ENCODE measurements around the gene PTCSC3.
"Not testable (repeated sequence)": the region's sequence is repeated elsewhere in the genome, so short reads cannot be mapped to it uniquely, and the experiment has no call there.

PTCSC3 gene

DNA sequence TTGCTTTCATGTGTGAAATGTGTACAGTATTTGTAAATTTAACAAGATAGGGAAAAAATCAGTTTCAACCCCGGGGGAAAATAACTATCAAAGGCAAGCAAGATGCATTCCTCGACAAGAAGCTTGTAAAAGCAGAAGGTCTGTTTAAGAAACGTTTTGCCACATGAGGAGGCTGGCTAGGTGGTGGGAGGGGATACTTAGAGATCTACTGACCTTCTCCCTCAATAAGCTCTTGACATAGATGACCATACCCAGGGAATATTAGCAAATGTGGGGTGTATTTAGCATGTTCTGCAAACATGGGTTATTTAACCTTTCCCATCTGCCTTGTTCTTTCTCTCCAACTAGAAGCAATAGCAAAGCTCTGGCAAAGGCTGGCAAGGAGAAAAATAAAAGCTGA is 4.9 kb downstream of the PTCSC3 start:
- no peak for DNase-seq

DNA sequence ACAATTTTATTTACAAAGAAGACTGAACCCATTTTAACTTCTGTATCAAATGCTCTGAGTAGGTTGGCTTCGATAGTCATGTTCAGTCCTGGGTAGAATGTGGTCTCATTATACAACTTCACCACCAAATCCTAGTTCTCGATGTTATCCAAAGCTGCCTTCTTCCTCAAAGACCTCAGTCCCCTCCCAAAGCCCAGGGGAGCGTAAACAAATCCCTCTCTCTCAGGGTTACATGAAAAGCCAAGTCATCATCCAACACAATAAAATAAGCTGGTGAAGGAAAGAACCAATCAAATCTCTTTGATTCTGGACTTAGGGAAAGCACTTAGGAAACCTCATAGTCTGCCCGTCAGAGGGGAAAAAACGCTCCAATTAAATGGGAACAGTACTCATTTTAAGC is 9.1 kb downstream of the PTCSC3 start:
- no peak for DNase-seq

DNA sequence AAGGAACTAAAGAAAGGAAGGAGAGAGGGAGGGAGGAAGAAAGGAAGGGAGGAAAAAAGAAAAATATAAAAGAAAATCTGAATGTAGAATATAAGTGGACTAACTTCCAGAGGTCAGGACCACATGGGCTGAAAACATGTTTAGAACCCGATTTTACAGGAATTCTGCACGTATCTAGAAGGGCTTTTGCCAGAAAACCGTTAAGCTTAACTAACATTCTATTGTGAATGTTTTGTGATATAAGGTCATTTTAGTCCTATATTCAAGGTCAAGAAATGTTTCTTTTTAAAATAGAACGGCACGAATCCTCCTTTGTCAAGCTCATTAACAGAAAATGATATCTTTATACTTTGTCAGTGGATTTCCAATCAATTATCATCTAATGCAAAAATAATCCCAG is 13.1 kb downstream of the PTCSC3 start:
- DNase-seq, result no peak

DNA sequence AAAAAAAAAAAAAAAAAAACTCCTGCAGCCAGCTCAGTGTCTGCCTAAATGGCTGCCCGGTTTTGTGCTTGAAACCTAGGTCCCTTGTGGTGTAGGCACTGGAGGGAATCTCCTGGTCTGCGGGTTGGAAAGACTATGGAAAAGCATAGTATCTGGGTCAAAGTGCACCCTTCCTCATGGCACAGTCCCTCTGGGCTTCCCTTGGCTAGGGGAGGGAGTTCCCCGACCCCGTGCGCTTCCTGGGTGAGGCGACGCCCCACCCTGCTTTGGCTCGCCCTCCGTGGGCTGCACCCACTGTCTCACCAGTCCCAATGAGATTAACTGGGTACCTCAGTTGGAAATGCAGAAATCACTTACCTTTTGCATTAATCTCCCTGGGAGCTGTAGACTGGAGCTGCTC is 14.3 kb downstream of the PTCSC3 start:
- DNase-seq, result no peak

DNA sequence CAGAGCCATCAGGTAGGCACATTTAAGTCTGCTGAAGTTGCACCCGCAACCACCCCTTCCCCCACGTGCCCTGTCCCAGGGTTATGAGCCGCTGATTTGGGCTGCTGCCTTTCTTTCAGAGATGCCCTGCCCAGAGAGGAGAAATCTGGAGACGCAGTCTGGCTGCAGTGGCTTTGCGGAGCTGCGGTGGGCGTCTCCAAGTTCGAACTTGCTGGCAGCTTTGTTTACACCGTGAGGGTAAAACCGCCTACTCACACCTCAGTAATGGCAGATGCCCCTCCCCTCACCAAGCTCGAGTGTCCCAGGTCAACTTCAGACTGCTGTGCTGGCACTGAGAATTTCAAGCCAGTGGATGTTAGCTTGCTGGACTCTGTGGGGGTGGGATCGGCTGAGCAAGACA is 14.7 kb downstream of the PTCSC3 start:
- no peak for DNase-seq

DNA sequence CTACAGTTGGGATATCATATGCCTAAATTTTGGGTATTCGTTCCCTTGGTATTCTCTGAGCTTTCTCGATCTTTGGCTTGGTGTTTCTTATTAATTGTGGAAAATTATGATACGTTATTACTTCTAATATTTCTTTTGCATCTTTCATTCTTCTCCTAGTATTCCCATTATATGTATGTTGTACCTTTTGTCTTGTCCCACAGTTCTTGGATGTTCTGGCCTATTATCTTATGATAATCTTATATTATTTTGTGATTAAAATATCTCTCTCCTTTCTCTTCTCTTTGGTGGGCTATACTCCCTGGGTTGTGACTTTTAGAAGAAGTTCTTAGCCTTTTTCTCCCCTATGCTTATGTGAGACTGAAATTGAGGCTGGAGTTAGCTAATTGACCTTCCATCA is 25.2 kb downstream of the PTCSC3 start:
- DNase-seq, result no peak

DNA sequence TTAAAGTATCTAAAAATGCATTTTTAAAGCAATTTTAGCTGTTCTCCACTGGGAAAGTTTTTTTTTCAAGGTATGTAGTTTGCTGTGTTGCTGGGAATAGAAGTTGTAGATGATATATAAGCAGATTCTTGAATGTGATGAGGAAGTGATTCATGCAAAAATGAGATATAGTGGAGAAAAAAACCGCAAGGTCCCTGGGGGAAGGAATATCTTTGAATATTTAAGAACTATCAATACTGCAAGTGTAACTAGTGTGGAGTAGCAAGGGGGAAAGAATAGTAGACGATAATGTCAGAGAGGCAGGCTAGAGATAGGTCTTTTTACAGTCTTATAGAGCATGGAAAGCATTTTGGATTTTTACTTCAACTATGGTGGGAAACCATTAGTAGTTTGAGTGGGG is 42.5 kb downstream of the PTCSC3 start:
- no peak for DNase-seq

DNA sequence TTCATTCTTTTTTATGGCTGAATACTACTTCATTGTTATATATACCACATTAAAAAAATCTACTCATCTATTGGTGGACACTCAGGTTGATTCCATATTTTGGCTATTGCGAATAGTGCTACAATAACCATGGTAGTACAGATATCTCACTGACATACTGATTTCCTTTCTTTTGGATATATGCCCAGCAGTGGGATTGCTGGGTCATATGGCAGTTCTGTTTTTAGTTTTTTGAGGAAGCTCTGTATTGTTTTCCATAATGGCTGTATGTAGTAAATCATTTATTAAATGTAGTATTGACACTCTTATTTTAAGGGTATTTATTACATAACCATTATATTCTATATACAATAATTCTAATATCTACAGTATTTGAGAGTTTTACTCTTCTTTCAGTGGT is 43.7 kb downstream of the PTCSC3 start:
- DNase-seq, result no peak

DNA sequence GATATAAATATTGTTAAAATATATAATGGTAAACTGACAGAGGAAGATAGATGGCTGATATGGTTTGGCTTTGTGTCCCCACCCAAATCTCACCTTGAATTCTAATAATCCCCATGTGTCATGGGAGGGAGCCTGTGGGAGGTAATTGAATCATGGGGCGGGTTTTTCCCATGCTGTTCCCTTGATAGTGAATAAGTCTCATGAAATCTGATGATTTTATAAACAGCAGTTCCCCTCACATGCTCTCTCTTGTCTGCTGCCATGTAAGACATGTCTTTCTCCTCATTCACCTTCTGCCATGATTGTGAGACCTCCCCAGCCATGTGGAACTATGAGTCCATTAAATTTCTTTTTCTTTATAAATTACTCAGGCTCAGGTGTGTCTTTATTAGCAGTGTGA is 46.3 kb downstream of the PTCSC3 start:
- no peak for DNase-seq

DNA sequence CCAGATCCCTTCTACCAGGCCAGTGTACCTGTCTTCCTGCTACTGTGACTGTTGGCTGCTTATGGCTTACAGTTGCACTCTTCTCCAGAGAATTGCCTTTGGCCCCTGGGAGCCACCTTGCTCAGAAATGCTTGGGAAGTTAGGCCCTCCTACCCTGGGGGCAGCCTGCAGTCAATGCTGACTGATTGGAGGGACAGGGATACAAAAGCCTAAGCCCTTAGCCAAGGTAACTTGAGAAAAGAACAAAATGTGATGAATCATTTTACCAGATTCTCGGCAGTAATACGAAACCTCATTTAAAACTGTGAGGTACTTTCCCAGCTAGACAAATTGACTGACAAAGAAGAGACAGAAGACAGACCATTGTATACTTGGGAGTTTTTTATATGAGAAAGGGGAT is 47.3 kb downstream of the PTCSC3 start:
- DNase-seq, result no peak

DNA sequence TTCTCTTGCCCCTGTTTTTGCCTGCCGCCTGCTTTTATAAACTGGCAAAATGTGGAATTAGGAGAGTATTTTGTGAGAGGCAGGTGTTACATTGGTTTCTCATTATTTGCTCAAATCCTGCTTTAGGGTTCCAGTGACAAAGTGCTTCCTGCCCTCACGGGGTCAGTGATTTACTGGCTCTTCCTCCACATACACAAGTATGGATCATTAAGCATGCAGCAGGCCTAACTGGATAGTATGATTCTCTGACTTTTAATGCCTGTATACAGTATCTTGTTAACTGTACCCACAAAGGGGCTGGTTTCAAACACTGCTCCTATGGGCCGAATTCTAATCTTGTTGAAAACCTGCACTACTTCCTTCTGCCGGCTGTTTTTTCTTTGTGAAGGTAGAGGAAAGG is 63.2 kb downstream of the PTCSC3 start:
- no peak for DNase-seq

DNA sequence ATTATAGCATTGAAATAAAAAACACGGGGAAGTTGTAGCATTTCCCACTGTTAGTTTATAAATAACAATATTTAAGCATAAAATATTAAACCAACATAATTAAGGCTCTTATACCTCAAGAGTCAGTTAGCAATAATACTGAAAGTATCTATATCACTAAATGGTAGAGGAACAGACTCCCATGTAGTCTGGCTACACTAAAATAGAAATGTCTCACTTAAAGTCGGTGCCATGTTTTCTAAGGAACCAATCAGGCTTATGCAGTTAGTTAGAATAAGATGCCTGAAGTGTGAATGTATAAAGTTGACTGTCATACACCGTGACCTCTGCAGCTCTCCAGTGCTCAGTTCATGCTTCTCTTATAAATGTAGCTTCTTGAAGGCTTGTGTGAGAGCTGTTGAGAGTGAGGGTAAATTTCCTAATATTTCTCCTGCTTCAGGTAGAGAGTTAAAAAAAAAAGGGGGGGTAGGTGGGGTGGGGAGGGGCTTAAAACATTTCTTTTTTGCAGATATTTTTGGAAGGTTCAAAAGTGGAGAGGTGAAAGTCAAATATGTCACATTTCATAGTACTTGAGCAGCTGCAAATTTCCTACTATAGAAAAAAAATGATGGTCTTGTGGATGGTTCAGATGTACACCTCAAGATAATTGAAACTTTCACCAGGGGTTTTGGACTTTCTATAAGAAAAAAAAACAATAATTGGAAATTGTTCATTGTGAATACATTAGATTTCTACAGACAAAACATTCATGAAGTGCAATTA is 64.5 kb downstream of the PTCSC3 start:
- DNase-seq, result no peak

DNA sequence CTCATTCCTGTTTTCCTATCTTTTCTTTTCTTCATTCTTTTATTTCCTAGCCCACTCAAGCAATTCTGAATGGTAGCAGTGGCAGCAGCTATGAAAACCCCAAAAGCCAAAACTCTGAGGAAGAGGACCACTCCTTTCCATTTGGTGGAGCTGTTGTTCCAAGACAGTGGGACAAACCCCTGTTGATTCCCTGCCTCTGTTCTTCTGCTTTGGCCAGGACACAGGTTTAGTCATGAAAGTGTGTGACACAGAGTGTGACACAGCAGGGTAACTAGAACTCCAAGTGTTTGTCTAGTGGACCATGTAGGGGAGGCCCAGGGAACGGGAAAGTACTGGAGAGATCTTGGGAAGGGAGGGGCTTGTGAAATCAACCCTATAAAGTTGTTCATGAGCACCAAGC is 71.1 kb downstream of the PTCSC3 start:
- no peak for DNase-seq

DNA sequence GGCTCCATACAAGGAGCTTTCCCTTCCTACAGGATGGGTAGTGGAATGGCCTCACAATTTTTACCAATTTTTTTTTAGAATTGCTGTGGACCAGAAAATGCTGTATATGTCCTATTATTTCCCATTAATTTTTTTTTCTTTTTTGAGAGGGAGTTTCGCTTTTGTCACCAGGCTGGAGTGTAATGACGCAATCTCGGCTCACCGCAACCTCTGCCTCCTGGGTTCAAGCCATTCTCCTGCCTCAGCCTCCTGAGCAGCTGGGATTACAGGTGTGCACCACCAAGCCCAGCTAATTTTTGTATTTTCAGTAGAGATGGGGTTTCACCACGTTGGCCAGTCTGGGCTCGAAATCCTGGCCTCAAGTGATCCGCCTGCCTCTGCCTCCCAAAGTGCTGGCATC is 72.3 kb downstream of the PTCSC3 start:
- DNase-seq, result not testable (repeated sequence)

DNA sequence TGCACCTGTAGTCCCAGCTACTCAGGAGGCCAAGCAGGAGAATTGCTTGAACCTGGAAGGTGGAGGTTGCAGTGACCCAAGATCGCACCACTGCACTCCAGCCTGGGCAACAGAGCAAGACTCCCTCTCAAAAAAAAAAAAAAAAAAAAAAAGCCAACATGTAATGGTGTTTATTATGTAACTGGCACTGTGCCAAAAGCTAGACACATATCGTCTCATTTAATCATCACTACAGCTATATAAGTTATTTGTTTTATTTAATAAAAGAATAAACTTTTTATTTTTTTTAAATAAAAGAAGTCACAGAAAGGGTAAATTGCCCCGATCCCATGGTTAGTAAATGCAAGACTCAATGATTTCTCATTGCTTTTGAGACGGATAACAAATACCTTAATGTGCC is 76.9 kb downstream of the PTCSC3 start:
- no peak for DNase-seq

DNA sequence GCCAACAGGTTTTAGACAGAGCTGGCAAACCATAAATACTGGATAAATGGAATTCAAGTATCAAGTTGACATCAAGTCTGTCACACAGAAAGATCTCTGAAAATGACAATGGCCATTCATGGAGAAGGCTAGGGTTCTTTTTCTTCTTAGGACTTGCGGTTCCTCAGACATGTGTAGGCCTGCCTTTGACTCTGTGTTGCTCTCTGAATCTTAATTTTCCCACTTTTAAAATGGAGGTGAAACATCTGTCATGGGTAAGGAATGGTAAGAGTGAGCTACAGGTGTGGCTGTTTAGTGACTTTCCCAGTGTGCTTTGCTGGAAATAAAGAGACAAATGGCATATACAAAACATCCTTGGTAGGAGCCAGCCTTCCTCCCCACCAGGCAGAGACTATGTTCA is 79.2 kb downstream of the PTCSC3 start:
- no peak for DNase-seq

DNA sequence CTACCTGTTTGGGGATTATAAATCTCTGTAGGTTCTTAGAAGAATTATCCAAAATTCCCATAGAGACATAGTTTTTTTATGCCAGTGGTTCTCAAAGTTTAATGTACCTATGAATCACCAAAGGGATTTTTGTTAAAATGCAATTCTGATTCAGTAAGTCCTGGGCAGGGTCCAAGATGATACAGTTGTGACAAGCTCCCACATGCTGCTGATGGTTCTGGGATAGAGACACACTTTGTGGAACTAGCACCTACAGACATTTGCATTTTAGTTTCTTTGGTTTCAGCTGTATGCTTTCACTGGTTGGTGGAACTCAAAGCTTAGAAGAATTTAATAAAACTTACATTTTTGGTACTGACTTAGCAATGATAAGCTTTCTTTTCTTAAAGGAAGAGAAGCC is 80.4 kb downstream of the PTCSC3 start:
- DNase-seq, result no peak

DNA sequence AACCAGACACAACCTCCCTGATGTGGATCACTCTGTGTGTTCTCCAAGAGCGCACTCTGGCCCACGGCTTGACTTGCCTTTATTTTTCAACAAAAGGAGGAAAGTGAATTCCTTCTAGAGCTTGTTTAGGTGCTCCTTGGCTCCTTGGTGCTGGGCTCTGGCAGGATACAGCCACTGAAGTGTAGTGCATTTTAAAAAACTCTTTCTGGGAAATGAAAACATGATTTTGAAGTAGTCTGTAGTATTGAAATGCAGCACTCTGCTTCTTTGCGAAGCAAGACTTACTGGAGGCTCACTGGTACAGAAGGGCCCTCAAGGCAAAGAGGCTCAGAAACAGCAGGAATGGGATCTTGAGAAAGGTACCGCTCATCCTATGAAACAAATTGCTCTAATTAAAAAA is 81.6 kb downstream of the PTCSC3 start:
- no peak for DNase-seq

DNA sequence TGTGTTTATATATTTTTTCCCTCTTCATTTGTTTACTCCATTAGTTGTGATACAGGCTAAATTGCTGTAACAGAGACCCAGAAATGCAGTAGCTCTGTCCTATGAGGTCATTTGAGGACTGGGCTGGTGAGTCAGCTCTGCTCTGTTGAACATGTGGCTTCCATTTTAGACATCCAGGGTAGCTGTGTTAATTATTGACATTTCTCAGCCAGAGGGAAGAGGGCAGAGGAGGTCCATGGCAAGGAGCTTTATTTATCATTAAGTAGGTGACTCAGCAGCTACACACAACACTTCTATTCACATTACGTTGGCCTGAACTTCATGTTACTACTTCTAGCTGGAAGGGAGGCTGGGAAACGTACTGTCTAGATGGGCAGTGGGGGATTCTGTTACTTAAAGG is 85.4 kb downstream of the PTCSC3 start:
- no peak for DNase-seq

DNA sequence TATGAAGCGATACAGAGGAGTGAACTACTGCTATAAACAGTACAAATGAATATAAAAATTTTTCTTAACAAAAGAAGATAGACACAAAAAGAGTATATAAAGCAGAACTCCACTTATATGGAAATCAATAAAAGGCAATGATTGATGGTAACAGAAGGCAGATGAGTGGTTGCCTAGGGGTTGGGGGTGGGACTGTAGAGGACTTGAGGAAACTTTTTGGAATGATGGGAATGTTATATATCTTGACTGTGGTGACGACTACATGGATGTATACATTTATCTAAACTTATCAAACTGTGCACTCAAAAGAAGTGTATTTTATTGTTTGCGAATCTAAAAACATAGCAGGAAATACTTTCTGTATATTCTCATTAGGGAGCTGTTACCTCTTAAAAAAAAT is 89.1 kb downstream of the PTCSC3 start:
- no peak for DNase-seq

DNA sequence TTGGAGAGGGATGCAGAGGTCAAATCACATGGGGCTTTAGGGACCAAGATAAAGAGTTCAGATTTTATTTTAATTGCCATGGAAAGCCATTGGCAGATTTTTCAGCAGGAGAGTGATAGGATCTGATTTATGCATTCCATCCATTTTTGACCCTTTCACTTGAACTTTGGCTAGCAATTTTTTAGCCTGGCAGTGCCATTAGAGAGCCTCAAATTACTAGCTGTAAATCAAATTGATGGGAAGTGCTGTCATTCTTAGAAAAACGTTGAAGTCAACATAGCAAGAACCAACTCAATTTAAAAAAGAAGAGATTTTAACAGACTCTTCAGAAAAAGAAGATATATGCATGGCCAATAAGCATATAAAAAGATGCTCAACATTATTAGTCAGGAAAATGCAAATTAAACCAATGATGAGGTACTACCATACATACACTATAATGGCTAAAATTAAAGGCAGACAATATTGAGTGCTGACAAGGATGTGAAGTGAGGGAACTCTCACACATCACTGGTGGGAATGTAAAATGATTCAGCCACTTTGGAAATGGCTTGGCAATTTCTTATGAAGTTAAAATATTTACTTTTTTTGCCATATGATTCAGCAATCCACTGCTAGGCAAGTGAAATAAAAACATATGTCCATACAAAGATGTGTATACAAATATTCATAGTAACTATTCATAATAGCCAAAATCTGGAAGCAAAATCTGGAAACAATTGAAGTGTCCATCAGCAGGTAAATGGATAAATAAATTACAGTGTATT is 89.7 kb downstream of the PTCSC3 start:
- DNase-seq, result no peak

DNA sequence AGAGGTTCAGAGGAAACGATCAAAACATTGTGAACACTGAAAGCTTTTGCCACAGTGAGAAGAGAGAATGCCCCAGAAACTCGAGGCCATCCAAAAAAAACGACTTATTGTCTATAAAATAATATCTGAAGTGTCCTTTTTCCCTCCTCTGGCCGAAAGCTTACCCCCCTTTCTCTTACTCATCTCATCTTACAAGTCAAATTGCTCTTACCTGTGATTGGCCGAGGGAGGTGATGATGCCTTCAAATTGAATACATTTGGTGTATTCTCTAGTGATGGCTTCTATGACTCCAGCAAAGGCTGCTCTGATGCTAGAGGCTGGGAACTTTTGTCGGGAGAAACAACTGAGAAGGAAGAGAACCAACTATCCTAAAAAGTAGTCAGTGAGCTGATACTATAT is 90.7 kb downstream of the PTCSC3 start:
- DNase-seq, result no peak

Data from stimulated activated CD4-positive, alpha-beta T cell treated with anti-CD3 and anti-CD28 coated beads, Interleukin-2, amount 100 ng/mL, for 24 hours (primary cell).